A673 (cell line): ENCODE measurements around the gene OAS2. TPM values are rescaled to one million over a fixed set of nuclear protein-coding genes. Genes with fewer than 3 reads are reported as not detected.

Experiments used
- BruUV-seq: library from RNA; stranded (reverse); fragments of 400-500 nt; replicated peaks from 2 replicates; lab custom pipeline; 2021; lab: Mats Ljungman, UMichigan
- CTCF ChIA-PET: fragments of 300-600 bp; sonication (Branson Sonifier 250); formaldehyde crosslinking; loops from one replicate; lab custom pipeline; 2022; ENCODE audit warnings: antibody characterized with exemption; lab: Charles Lee
- POLR2A ChIA-PET: fragments of 300-600 bp; sonication (Branson Sonifier 250); formaldehyde crosslinking; loops from one replicate; lab custom pipeline; 2022; ENCODE audit warnings: antibody characterized with exemption; ENCODE audit not compliant: low non-redundant PET; lab: Charles Lee
- DNase-seq: peaks from one replicate; pipeline ENCODE4 v3.0.0-alpha.2; 2015; ENCODE audit warnings: low spot score
- H3K27ac ChIP-seq: fragments of 200-600 bp; sonication (generic); 2 replicates; pipeline ENCODE4 v1.5.1; 2016; ENCODE audit warnings: mixed run types, low read depth, mild to moderate bottlenecking, mixed read lengths, antibody characterized with exemption, low read length; ENCODE audit not compliant: poor library complexity, severe bottlenecking
- H3K27me3 ChIP-seq: fragments of 200-600 bp; sonication (generic); replicated peaks from 2 replicates; pipeline ENCODE4 v1.6.1; 2017; ENCODE audit warnings: mixed run types, low read depth, mild to moderate bottlenecking, mixed read lengths, antibody characterized with exemption, low read length; ENCODE audit not compliant: insufficient read depth, poor library complexity
- H3K36me3 ChIP-seq: fragments of 200-600 bp; sonication (generic); 2 replicates; pipeline ENCODE4 v1.6.1; 2016; ENCODE audit warnings: mixed run types, mild to moderate bottlenecking, mixed read lengths, antibody characterized with exemption, low read length; ENCODE audit not compliant: insufficient read depth, poor library complexity, severe bottlenecking
- H3K4me1 ChIP-seq: fragments of 200-600 bp; sonication (generic); 2 replicates; pipeline ENCODE4 v1.6.1; 2017; ENCODE audit warnings: mixed run types, mild to moderate bottlenecking, mixed read lengths, antibody characterized with exemption, low read length; ENCODE audit not compliant: insufficient read depth, poor library complexity, severe bottlenecking
- H3K4me3 ChIP-seq: fragments of 200-600 bp; sonication (generic); 2 replicates; pipeline ENCODE4 v1.5.1; 2016; ENCODE audit warnings: low read depth, mixed run types, mild to moderate bottlenecking, mixed read lengths, low read length; ENCODE audit not compliant: poor library complexity, severe bottlenecking
- H3K9me3 ChIP-seq: fragments of 200-600 bp; sonication (generic); 2 replicates; pipeline ENCODE4 v1.6.1; 2016; ENCODE audit warnings: mixed run types, low read depth, mild to moderate bottlenecking, mixed read lengths, antibody characterized with exemption, low read length; ENCODE audit not compliant: poor library complexity, severe bottlenecking
- EZH2 ChIP-seq: fragments of 200-600 bp; sonication (generic); IDR thresholded peaks from 2 replicates; pipeline ENCODE4 v1.6.1; 2017; ENCODE audit warnings: borderline replicate concordance, low read depth, mild to moderate bottlenecking, mixed read lengths, antibody characterized with exemption, low read length; ENCODE audit not compliant: poor library complexity, severe bottlenecking
- intact Hi-C: fragments of 100-400 bp; cut with micrococcal nuclease; formaldehyde crosslinking; loops from one replicate; pipeline ENCODE4 v1.10.0; 2022; ENCODE audit not compliant: unreplicated experiment
- total RNA-seq: library from RNA; stranded (reverse); gene quantifications from 2 replicates; pipeline ENCODE4 v1.2.3, GENCODE V29; 2021
- TF ChIP-seq, protein P1 (sequence below): fragments of 300-800, 200-600 bp; sonication (generic); conservative IDR thresholded peaks from 2 replicates; pipeline ENCODE4 v1.5.1; 2017; ENCODE audit warnings: low read depth, mild to moderate bottlenecking, antibody characterized with exemption, low read length, moderate library complexity, mixed read lengths

OAS2 gene
- total RNA-seq, 1 experiment from 2014 or later: not detected

DNA sequence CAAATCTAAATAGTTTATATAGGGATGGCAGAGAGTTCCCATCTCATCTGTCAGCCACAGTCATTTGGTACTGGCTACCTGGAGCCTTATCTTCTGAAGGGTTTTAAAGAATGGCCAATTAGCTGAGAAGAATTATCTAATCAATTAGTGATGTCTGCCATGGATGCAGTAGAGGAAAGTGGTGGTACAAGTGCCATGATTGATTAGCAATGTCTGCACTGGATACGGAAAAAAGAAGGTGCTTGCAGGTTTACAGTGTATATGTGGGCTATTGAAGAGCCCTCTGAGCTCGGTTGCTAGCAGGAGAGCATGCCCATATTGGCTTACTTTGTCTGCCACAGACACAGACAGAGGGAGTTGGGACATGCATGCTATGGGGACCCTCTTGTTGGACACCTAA is 7.9 kb upstream of the OAS2 start:
- BruUV-seq: no TSS peak

DNA sequence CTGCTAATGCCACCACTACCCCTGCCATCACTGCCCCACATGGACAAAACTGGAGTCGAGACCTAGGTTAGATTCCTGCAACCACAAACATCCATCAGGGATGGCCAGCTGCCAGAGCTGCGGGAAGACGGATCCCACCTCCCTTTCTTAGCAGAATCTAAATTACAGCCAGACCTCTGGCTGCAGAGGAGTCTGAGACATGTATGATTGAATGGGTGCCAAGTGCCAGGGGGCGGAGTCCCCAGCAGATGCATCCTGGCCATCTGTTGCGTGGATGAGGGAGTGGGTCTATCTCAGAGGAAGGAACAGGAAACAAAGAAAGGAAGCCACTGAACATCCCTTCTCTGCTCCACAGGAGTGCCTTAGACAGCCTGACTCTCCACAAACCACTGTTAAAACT is 7.1 kb upstream of the OAS2 start:
- intact Hi-C loops: no loop called here
- POLR2A ChIA-PET: no interaction called here
- CTCF ChIA-PET: no interaction called here
- no TSS peak for BruUV-seq
- TF ChIP-seq, protein P1, sequence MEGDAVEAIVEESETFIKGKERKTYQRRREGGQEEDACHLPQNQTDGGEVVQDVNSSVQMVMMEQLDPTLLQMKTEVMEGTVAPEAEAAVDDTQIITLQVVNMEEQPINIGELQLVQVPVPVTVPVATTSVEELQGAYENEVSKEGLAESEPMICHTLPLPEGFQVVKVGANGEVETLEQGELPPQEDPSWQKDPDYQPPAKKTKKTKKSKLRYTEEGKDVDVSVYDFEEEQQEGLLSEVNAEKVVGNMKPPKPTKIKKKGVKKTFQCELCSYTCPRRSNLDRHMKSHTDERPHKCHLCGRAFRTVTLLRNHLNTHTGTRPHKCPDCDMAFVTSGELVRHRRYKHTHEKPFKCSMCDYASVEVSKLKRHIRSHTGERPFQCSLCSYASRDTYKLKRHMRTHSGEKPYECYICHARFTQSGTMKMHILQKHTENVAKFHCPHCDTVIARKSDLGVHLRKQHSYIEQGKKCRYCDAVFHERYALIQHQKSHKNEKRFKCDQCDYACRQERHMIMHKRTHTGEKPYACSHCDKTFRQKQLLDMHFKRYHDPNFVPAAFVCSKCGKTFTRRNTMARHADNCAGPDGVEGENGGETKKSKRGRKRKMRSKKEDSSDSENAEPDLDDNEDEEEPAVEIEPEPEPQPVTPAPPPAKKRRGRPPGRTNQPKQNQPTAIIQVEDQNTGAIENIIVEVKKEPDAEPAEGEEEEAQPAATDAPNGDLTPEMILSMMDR: no peak
- TF ChIP-seq EZH2: no peak
- Histone ChIP-seq H3K4me1 (no peaks in the 10 kb centered on the region), H3K27me3 (no peaks in the 10 kb centered on the region), H3K27ac (no peak overlapping the region), H3K9me3 (no peaks in the 10 kb centered on the region), H3K36me3 (no peaks in the 10 kb centered on the region), H3K4me3 (no peak overlapping the region)
- peak; percentile 24 for DNase-seq

More for the DNA sequence above, 7.9 kb upstream of the OAS2 start:
- H3K27ac ChIP-seq: no peak overlapping the region
- H3K27me3 ChIP-seq: no peaks in the 10 kb centered on the region
- H3K4me1 ChIP-seq: no peaks in the 10 kb centered on the region
- no peak for DNase-seq
- POLR2A ChIA-PET: no interaction called here
- CTCF ChIA-PET: no interaction called here
- no peaks in the 10 kb centered on the region for H3K9me3 ChIP-seq
- intact Hi-C loops: no loop called here
- H3K36me3 ChIP-seq: no peaks in the 10 kb centered on the region
- TF ChIP-seq, protein P1: no peak
- no peak for TF ChIP-seq EZH2
- H3K4me3 ChIP-seq: no peak overlapping the region

DNA sequence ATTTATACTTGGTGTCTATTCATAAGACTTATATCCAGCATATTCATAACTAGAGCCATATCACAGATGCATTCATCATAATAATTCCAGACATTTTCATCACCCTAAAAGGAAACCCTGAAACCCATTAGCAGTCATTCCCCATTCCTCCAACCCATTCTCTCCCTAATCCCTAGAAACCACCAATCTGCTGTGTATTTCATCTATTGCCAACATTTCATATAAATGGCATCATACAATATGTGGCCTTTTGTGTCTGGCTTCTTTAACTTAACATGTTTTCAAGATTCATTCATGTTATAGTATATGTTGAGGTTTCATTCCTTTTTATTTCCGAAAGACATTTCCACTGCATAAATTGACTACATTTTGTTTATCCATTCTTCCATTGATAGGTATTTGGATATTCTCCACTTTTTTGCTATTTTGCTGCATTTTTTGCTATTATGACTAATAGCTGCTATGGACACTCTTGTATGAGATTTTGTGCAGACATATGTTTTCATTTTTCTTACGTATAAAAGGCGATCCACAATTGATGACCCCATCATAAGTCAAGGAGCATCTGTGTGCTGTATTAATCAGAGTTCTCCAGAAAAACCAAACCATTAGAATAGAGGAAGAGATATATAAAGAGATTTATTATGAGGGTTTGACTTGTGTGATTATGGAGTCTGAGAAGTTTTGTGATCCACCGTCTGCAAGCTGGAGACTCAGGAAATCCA is 5.1 kb upstream of the OAS2 start:
- POLR2A ChIA-PET: no interaction called here
- no peaks in the 10 kb centered on the region for H3K9me3 ChIP-seq
- CTCF ChIA-PET: no interaction called here
- intact Hi-C loops: no loop called here
- H3K4me1 ChIP-seq: no peaks in the 10 kb centered on the region
- TF ChIP-seq EZH2: no peak
- TF ChIP-seq, protein P1: no peak
- no TSS peak for BruUV-seq
- H3K4me3 ChIP-seq: no peak overlapping the region
- no peak for DNase-seq
- H3K27ac ChIP-seq: no peak overlapping the region
- H3K27me3 ChIP-seq: no peaks in the 10 kb centered on the region
- H3K36me3 ChIP-seq: no peaks in the 10 kb centered on the region
